K562 (cell line): Measurements from ENCODE around the gene CACNG3. TPM values are rescaled to one million over a fixed set of nuclear protein-coding genes. Genes with fewer than 3 reads are reported as not detected.

Experiments
- ATAC-seq: fragments of 200-7000 bp; cut with Tn5 transposase; 3 replicates; pipeline ENCODE4 v1.9.1; 2020; ENCODE audit warnings: moderate library complexity
- BruUV-seq: library from RNA; stranded (reverse); fragments of 400-500 nt; replicated peaks from 2 replicates; lab custom pipeline; 2021; lab: Mats Ljungman, UMichigan
- CTCF ChIA-PET: fragments of 300-600 bp; formaldehyde crosslinking; extraction: SDS; loops from one replicate; lab custom pipeline; 2021; ENCODE audit warnings: low intra/inter-chr PET ratio; lab: Yijun Ruan, JAX
- POLR2A ChIA-PET: fragments of 300-600, 350-650 bp; sonication (Branson Sonifier 250); formaldehyde crosslinking; extraction: SDS; loops from one replicate; lab custom pipeline; 2021; ENCODE audit warnings: antibody characterized with exemption, inconsistent platforms; lab: Yijun Ruan, JAX
- DNase-seq, 4 experiments: peaks; one replicate each; pipeline versions ENCODE4 v3.0.0 to v3.0.0-alpha.2; 2011 to 2018; ENCODE audit warnings: low spot score in 3 of 4, mixed read lengths in 3 of 4; ENCODE audit errors: extremely low read depth in 1 of 4
- FAIRE-seq: peaks from 2 replicates; lab custom pipeline; 2011; peaks lifted over from hg19 to GRCh38; lab: Jason Lieb, UNC
- H2AFZ ChIP-seq: 2 replicates; pipeline ENCODE4 v1.6.0; 2011; ENCODE audit warnings: low read depth, low read length, control low read depth, inconsistent platforms
- H3K27ac ChIP-seq: fragments of 200-600 bp; 3 replicates; pipeline ENCODE4 v1.8.0; 2011; ENCODE audit warnings: low read depth, mild to moderate bottlenecking, control low read depth, inconsistent platforms, low read length, moderate library complexity, mixed read lengths; ENCODE audit errors: extremely low read depth
- H3K27me3 ChIP-seq, 2 experiments: fragments of 300-600 bp in 1 of 2; 2 replicates in 1 of 2; 3 replicates in 1 of 2; pipeline versions ENCODE4 v1.6.0 to v1.8.0; 2011; ENCODE audit warnings: inconsistent platforms in 2 of 2, low read length in 2 of 2, mild to moderate bottlenecking in 1 of 2, mixed read lengths in 1 of 2, moderate library complexity in 1 of 2; ENCODE audit not compliant: control insufficient read depth in 2 of 2, insufficient read depth in 2 of 2
- H3K36me3 ChIP-seq: fragments of 300-600 bp; 3 replicates; pipeline ENCODE4 v1.8.0; 2011; ENCODE audit warnings: mild to moderate bottlenecking, low read length, inconsistent platforms; ENCODE audit not compliant: control insufficient read depth, insufficient read depth
- H3K4me1 ChIP-seq, 2 experiments: fragments of 200-600 bp in 1 of 2; replicated peaks in 1 of 2; 2 replicates in 1 of 2; 3 replicates in 1 of 2; pipeline versions ENCODE4 v1.5.1 to v1.8.0; 2011; ENCODE audit warnings: inconsistent platforms in 2 of 2, low read length in 2 of 2, mild to moderate bottlenecking in 1 of 2, mixed read lengths in 1 of 2, moderate library complexity in 1 of 2; ENCODE audit not compliant: control insufficient read depth in 2 of 2, insufficient read depth in 2 of 2
- H3K4me2 ChIP-seq: 2 replicates; pipeline ENCODE4 v1.6.1; 2011; ENCODE audit warnings: low read length, control low read depth, inconsistent platforms, mixed read lengths; ENCODE audit not compliant: insufficient read depth
- H3K4me3 ChIP-seq: fragments of 200-600 bp; sonication (generic), shearing (Covaris generic); 2 replicates; pipeline ENCODE4 v1.5.1; 2016; ENCODE audit warnings: control low read depth, inconsistent platforms
- H3K79me2 ChIP-seq: fragments of 200-600 bp; 3 replicates; pipeline ENCODE4 v1.8.0; 2011; ENCODE audit warnings: low read length, inconsistent platforms; ENCODE audit not compliant: control insufficient read depth, insufficient read depth
- H3K9ac ChIP-seq, 2 experiments: 2 replicates each; pipeline versions ENCODE4 v1.6.0 to v1.6.1; 2011; ENCODE audit warnings: low read depth in 2 of 2, low read length in 2 of 2, control low read depth in 1 of 2, inconsistent platforms in 1 of 2, mild to moderate bottlenecking in 1 of 2, mixed read lengths in 1 of 2; ENCODE audit not compliant: insufficient read depth in 1 of 2
- H3K9me1 ChIP-seq: one replicate; pipeline ENCODE4 v1.6.0; 2011; ENCODE audit warnings: inconsistent platforms, mild to moderate bottlenecking, low read length, moderate library complexity; ENCODE audit not compliant: control insufficient read depth, insufficient read depth
- H3K9me3 ChIP-seq: replicated peaks from 2 replicates; pipeline ENCODE4 v1.5.1; 2011; ENCODE audit warnings: low read depth, low read length, inconsistent platforms; ENCODE audit not compliant: control insufficient read depth, insufficient read depth
- H4K20me1 ChIP-seq: replicated peaks from 2 replicates; pipeline ENCODE4 v1.6.1; 2011; ENCODE audit warnings: low read length, inconsistent platforms, mixed read lengths; ENCODE audit not compliant: control insufficient read depth, insufficient read depth
- ARHGAP35 ChIP-seq: fragments of 450-650 bp; IDR thresholded peaks from 2 replicates; pipeline ENCODE4 v1.6.1; 2018; ENCODE audit not compliant: partially characterized antibody
- CBFB ChIP-seq: sonication (generic); formaldehyde crosslinking; IDR thresholded peaks from 2 replicates; pipeline ENCODE4 v1.4.0; 2020; ENCODE audit warnings: mild to moderate bottlenecking, missing genetic modification reagents
- FOXM1 ChIP-seq, 2 experiments: fragments of 450-650 bp in 1 of 2; sonication (generic) in 1 of 2; formaldehyde crosslinking in 1 of 2; IDR thresholded peaks; 2 replicates each; pipeline versions ENCODE4 v1.6.1 to v1.9.0; 2017 to 2022; ENCODE audit warnings: low read depth in 2 of 2, mild to moderate bottlenecking in 2 of 2, missing genetic modification reagents in 1 of 2, moderate library complexity in 1 of 2
- MTF1 ChIP-seq: fragments of 250-450 bp; sonication (Bioruptor Pico); IDR thresholded peaks from 2 replicates; pipeline ENCODE4 v1.9.0; 2021; ENCODE audit warnings: moderate library complexity, mild to moderate bottlenecking, inconsistent platforms, borderline replicate concordance
- POLR2A ChIP-seq: fragments of 450-650 bp; conservative IDR thresholded peaks from 2 replicates; pipeline ENCODE4 v1.6.1; 2016
- RAD21 ChIP-seq, 2 experiments: fragments of 250-450 bp in 1 of 2; fragments of 450-650 bp in 1 of 2; sonication (Bioruptor Pico) in 1 of 2; formaldehyde crosslinking in 1 of 2; IDR thresholded peaks in 1 of 2; conservative IDR thresholded peaks in 1 of 2; 2 replicates each; pipeline versions ENCODE4 v1.4.0 to v1.8.0; 2020 to 2022; ENCODE audit warnings: mild to moderate bottlenecking in 2 of 2, moderate library complexity in 1 of 2
- RBBP5 ChIP-seq: fragments of 200-600 bp; sonication (generic); IDR thresholded peaks from 2 replicates; pipeline ENCODE4 v1.6.1; 2012; ENCODE audit warnings: borderline replicate concordance, mild to moderate bottlenecking, low read length, control low read depth, inconsistent platforms; ENCODE audit not compliant: insufficient read depth, poor library complexity, severe bottlenecking
- RFX1 ChIP-seq: fragments of 450-650 bp; IDR thresholded peaks from 2 replicates; pipeline ENCODE4 v1.6.1; 2016; ENCODE audit warnings: mild to moderate bottlenecking, moderate library complexity
- ZEB2 ChIP-seq: fragments of 450-650 bp; IDR thresholded peaks from 2 replicates; pipeline ENCODE4 v1.6.1; 2016
- ZNF778 ChIP-seq: fragments of 450-650 bp; formaldehyde crosslinking; IDR thresholded peaks from 2 replicates; pipeline ENCODE4 v1.4.0; 2020; ENCODE audit warnings: mild to moderate bottlenecking, moderate library complexity
- WGBS: fragments of 100-300 bp; shearing (Covaris generic); methylation state at CpG from one replicate; pipeline ENCODE4 v1.1.6; 2016; ENCODE audit warnings: low coverage, mixed read lengths; ENCODE audit not compliant: insufficient coverage; ENCODE audit errors: missing lambda C conversion rate; 5-methylcytosine and 5-hydroxymethylcytosine counted together
- in situ Hi-C: fragments of 300-500 bp; cut with MboI; formaldehyde crosslinking; loops from 4 replicates; pipeline ENCODE4 v1.15.0; 2018; ENCODE audit warnings: inconsistent platforms, mixed read lengths
- intact Hi-C: fragments of 100-400 bp; cut with micrococcal nuclease; formaldehyde crosslinking; loops from 2 replicates; pipeline ENCODE4 v1.14.2; 2022
- polyA plus RNA-seq, 8 experiments: library from polyadenylated mRNA; depleted of rRNA in 4 of 8; stranded (reverse) in 5 of 8; unstranded in 3 of 8; fragments of >200 nt; fragmentation: Nextera tagmentation in 2 of 8; fragmentation: Illumina TruSeq in 1 of 8; extraction: Ambion mirVana in 2 of 8; extraction: Trizol in 1 of 8; gene quantifications; 2 replicates each; pipeline versions ENCODE4 v1.2.1 to v1.2.3, GENCODE V29; 2011 to 2014; ENCODE audit warnings: inconsistent platforms in 1 of 8, missing spikeins in 1 of 8
- total RNA-seq, 7 experiments: library from RNA; depleted of rRNA in 6 of 7; stranded (reverse); fragments of >200 nt in 6 of 7; fragmentation: Illumina TruSeq in 2 of 7; extraction: Trizol in 2 of 7; gene quantifications; 2 replicates each; pipeline versions ENCODE4 v1.2.1 to v1.2.3, GENCODE V29; 2011 to 2021; ENCODE audit warnings: low replicate concordance in 1 of 7
- TF ChIP-seq, protein P1 (sequence below): fragments of 250-450 bp; sonication (Bioruptor Pico); IDR thresholded peaks from 2 replicates; pipeline ENCODE4 v1.8.0; 2021; ENCODE audit warnings: moderate library complexity, mild to moderate bottlenecking, inconsistent platforms

The CACNG3 gene
- total and polyA plus RNA-seq, 9 of the 15 experiments (the other 6 are each of a cell fraction or from before 2014, with no cell fraction given) = not detected

DNA sequence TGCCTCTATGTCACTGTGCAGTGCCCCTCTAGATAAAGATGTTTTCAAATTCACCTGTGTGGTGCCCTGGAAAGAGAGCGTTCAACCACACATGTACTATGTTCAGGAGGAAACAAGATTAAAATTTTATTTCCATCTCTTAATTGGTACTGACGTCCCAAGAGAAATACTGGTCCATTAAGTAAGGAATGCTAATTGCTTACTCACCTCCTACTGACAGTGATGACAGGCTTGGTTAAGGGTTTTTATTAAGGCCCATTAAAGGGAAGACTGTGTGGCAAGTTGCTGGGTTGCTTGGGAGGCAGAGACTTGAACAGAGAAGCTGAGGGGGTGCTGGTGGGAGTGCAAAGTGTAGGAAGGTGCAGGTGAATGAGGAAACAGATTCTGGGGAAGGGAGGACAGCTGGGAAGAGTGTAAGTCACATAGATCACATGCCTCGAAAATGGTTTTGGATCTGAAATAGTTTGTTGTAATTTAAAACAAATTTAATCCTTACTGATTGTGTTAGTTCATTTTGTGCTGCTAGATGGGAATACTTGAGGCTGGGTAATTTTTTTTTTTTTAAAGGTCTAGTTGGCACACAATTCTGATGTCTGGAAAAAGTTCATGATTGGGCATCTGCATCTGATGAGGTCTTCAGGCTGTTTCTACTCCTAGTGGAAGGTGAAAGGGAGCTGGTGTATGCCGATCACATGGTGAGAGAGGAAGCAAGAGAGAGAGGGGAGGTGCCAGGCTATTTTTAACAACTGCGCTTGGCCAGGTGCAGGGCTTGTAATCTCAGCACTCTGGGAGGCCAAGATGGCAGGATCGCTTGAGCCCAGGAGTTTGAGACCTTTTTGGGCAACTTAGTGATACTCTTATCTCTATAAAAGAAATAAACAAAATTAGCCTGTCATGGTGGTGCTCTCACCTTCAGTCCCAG lies 140.5 kb downstream of the CACNG3 start:
- Histone ChIP-seq H3K4me3 (no peak overlapping the region), H3K27me3 (peaks cover 8 to 13% of the 10 kb centered on the region in 2 experiments; a peak in 2 of 5 replicates), H3K4me1 (no peaks in the 10 kb centered on the region), H4K20me1 (no peaks in the 10 kb centered on the region), H3K9ac (no peak overlapping the region), H3K9me3 (no peaks in the 10 kb centered on the region), H2AFZ (no peak overlapping the region), H3K36me3 (no peaks in the 10 kb centered on the region), H3K27ac (no peak overlapping the region), H3K4me2 (no peak overlapping the region), H3K9me1 (no peaks in the 10 kb centered on the region), H3K79me2 (no peaks in the 10 kb centered on the region)
- ATAC-seq = no peak
- intact Hi-C loops (no loop called here), in situ Hi-C loops (no loop called here)
- no peak for FAIRE-seq
- DNase-seq = no peak
- no TSS peak for BruUV-seq
- 0% methylated on average over 6 of the region's 6 CpGs for WGBS
- TF ChIP-seq POLR2A = no peak
- TF ChIP-seq RAD21 (CRISPR knock-in tag; conservative IDR thresholded peaks at IDR 0.05 in 1 of 2, IDR thresholded peaks at IDR 0.05 in 1 of 2) = no peak
- TF ChIP-seq CBFB (CRISPR knock-in tag) = no peak
- TF ChIP-seq ZNF778 (CRISPR knock-in tag) = no peak
- TF ChIP-seq ARHGAP35 = no peak
- no peak for TF ChIP-seq RFX1
- TF ChIP-seq FOXM1 (IDR thresholded peaks at IDR 0.05; ENCODE audit: low read depth) = no peak
- TF ChIP-seq FOXM1 (CRISPR knock-in tag; IDR thresholded peaks at IDR 0.05; ENCODE audit: low read depth) = no peak
- TF ChIP-seq RBBP5 = no peak
- TF ChIP-seq ZEB2 = no peak
- TF ChIP-seq, protein P1, sequence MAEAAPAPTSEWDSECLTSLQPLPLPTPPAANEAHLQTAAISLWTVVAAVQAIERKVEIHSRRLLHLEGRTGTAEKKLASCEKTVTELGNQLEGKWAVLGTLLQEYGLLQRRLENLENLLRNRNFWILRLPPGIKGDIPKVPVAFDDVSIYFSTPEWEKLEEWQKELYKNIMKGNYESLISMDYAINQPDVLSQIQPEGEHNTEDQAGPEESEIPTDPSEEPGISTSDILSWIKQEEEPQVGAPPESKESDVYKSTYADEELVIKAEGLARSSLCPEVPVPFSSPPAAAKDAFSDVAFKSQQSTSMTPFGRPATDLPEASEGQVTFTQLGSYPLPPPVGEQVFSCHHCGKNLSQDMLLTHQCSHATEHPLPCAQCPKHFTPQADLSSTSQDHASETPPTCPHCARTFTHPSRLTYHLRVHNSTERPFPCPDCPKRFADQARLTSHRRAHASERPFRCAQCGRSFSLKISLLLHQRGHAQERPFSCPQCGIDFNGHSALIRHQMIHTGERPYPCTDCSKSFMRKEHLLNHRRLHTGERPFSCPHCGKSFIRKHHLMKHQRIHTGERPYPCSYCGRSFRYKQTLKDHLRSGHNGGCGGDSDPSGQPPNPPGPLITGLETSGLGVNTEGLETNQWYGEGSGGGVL (CRISPR knock-in tag) = no peak
- TF ChIP-seq MTF1 (CRISPR knock-in tag) = no peak
- POLR2A ChIA-PET = no interaction called here
- CTCF ChIA-PET = no interaction called here
